Tibial artery (tissue), 4 donors: ENCODE data around the gene AEBP2.

ENCODE experiments used
- DNase-seq, 2 donors: peaks; one replicate each; pipeline ENCODE4 v3.0.0-alpha.2; 2019
- H3K27ac ChIP-seq, 2 donors: fragments of 200-600 bp; sonication (generic) in 1 of 2; 1 replicate in 1 of 2; 2 replicates in 1 of 2; pipeline ENCODE4 v1.5.1; 2018 to 2019; ENCODE audit warnings: mild to moderate bottlenecking in 1 of 2
- H3K27me3 ChIP-seq, 2 donors: fragments of 200-600 bp; sonication (generic) in 1 of 2; one replicate each; pipeline versions ENCODE4 v1.5.1 to v1.6.0; 2016 to 2019
- H3K36me3 ChIP-seq, 3 donors: fragments of 200-600 bp; sonication (generic) in 2 of 3; one replicate each; pipeline ENCODE4 v1.5.1; 2016 to 2019; ENCODE audit warnings: mild to moderate bottlenecking in 2 of 3
- H3K4me1 ChIP-seq, 4 donors: fragments of 200-600 bp; sonication (generic) in 2 of 4; 1 replicate in 3 of 4; 2 replicates in 1 of 4; pipeline ENCODE4 v1.5.1; 2016 to 2019
- H3K4me3 ChIP-seq, 2 donors: fragments of 200-600 bp; sonication (generic) in 1 of 2; 1 replicate in 1 of 2; 2 replicates in 1 of 2; pipeline ENCODE4 v1.5.1; 2018 to 2019; ENCODE audit warnings: mild to moderate bottlenecking in 2 of 2
- H3K9me3 ChIP-seq, 3 donors: fragments of 200-600 bp; sonication (generic) in 1 of 3; one replicate each; pipeline ENCODE4 v1.5.1; 2016 to 2019
- intact Hi-C: fragments of 100-400 bp; cut with DNase I; formaldehyde crosslinking; loops from one replicate; pipeline ENCODE4 v1.15.0; 2023; ENCODE audit warnings: low total_unique reads
- TF ChIP-seq, protein P1 (sequence below), 2 experiments: fragments of 200-600 bp in 1 of 2; fragments of 450-650 bp in 1 of 2; IDR thresholded peaks; one replicate each; pipeline ENCODE4 v1.5.1; 2017 to 2019; ENCODE audit warnings: antibody characterized with exemption in 2 of 2, mild to moderate bottlenecking in 1 of 2, moderate library complexity in 1 of 2

Gene AEBP2

DNA sequence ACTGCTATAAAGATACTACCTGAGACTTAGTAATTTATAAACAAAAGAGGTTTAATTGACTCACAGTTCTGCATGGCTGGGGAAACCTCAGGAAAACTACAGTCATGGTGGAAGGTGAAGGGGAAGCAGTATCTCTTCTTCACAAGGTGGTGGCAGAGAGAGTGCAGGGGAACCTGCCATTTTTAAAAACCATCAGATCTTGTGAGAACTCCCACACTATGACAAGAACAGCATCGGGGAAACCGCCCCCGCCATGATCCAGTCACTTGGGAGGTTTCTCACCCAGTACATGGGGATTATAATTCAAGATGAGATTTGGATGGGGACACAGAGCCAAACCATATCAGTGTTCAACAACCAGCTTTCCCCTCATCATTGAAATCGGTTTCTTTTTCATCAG, 49.9 kb downstream of the AEBP2 start:
- TF ChIP-seq, protein P1, sequence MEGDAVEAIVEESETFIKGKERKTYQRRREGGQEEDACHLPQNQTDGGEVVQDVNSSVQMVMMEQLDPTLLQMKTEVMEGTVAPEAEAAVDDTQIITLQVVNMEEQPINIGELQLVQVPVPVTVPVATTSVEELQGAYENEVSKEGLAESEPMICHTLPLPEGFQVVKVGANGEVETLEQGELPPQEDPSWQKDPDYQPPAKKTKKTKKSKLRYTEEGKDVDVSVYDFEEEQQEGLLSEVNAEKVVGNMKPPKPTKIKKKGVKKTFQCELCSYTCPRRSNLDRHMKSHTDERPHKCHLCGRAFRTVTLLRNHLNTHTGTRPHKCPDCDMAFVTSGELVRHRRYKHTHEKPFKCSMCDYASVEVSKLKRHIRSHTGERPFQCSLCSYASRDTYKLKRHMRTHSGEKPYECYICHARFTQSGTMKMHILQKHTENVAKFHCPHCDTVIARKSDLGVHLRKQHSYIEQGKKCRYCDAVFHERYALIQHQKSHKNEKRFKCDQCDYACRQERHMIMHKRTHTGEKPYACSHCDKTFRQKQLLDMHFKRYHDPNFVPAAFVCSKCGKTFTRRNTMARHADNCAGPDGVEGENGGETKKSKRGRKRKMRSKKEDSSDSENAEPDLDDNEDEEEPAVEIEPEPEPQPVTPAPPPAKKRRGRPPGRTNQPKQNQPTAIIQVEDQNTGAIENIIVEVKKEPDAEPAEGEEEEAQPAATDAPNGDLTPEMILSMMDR (IDR thresholded peaks at IDR 0.05) = no peak
- Histone ChIP-seq H3K27ac (no peak overlapping the region), H3K36me3 (no peaks in the 10 kb centered on the region), H3K9me3 (no peaks in the 10 kb centered on the region), H3K4me3 (no peak overlapping the region), H3K27me3 (no peaks in the 10 kb centered on the region), H3K4me1 (peaks cover 0 to 73% (median 12%) of the 10 kb centered on the region in 4 donors)
- DNase-seq = no peak
- intact Hi-C loops = no loop called here

DNA sequence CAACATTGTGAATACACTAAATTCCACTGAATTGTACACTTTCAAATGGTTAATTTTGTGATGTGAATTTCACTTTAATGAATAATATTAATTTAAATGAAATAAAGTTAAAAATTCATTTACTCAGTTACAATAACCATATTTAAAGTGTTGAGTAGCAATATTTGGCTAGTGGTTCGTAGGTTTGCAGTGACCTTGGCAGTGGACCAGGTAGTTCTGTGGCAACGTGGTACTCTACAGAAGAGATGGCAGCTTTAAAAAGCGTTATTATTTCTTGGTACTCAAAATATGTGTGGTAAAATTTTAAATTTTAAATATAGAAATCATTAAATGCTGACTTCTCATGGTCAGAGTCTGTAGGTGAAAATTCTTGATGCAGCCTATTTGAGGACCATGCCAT, 51.6 kb downstream of the AEBP2 start:
- peaks cover 0 to 60% (median 12%) of the 10 kb centered on the region in 4 donors for H3K4me1 ChIP-seq
- intact Hi-C loops = no loop called here
- DNase-seq = no peak
- no peaks in the 10 kb centered on the region for H3K27me3 ChIP-seq
- peaks cover 4 to 10% (median 6%) of the 10 kb centered on the region in 3 donors for H3K36me3 ChIP-seq
- TF ChIP-seq, protein P1 (IDR thresholded peaks at IDR 0.05) = no peak
- H3K9me3 ChIP-seq = no peaks in the 10 kb centered on the region
- peak overlapping the region in 1 of 2 donors; percentile 1 for H3K27ac ChIP-seq
- no peak overlapping the region for H3K4me3 ChIP-seq

DNA sequence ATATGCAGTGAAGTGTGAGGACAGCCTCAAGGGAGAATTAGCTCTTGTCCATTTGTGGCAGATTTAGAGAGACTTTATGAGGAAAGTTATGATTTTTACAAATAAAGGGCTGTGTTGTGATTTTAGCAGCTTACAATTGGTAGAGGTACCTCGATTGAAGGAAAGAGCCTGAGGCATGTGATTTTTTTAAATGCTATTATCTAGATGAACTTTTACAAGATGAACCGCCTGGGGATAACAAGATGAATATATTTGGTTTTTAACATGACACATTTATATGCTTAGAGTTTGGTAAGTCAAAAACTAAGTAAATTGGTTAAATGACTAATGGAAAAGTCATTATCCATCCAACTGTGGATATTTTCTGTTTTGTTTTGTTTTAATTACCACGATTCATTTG, 52.6 kb downstream of the AEBP2 start:
- no peaks in the 10 kb centered on the region for H3K27me3 ChIP-seq
- TF ChIP-seq, protein P1 (IDR thresholded peaks at IDR 0.05) = no peak
- intact Hi-C loops = no loop called here
- no peak for DNase-seq
- H3K4me1 ChIP-seq = peaks cover 0 to 62% (median 10%) of the 10 kb centered on the region in 4 donors
- peaks cover 6 to 10% (median 6%) of the 10 kb centered on the region in 3 donors for H3K36me3 ChIP-seq
- no peaks in the 10 kb centered on the region for H3K9me3 ChIP-seq
- H3K4me3 ChIP-seq = no peak overlapping the region
- H3K27ac ChIP-seq = no peak overlapping the region

DNA sequence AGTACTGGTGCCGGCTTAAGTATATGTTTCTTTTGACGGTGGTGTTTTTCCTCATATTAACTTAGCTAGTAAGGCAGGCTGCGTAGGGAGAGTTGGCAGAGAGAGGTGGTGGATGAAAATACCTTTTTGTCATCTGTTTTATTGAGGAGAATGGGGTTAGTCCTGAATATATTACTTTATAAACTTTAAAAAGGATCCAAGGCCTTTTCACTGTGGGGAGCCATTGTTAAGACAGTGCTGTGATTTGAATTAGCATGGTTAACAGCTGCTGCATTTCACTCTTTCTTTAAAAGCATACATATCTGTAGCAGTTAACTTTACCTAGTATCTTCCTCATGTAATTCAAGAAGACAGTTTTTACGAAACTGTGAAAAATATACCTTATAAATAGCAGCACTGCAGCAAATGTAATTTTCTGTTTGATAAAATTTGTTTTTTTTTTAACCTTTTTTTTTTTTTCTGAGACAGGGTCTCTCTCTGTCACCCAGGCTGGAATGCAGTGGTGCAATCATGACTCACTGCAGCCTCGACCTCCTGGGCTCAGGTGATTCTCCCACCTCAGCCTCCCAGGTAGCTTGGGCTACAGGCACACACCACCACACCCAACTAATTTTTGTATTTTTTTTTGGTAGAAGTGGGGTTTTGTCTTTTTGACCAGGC, 57.1 kb downstream of the AEBP2 start:
- no peak for DNase-seq
- H3K4me3 ChIP-seq = no peak overlapping the region
- H3K9me3 ChIP-seq = no peaks in the 10 kb centered on the region
- peaks cover 0 to 40% (median 3%) of the 10 kb centered on the region in 4 donors for H3K4me1 ChIP-seq
- peaks cover 15 to 17% (median 17%) of the 10 kb centered on the region in 3 donors for H3K36me3 ChIP-seq
- no peaks in the 10 kb centered on the region for H3K27me3 ChIP-seq
- intact Hi-C loops = no loop called here
- H3K27ac ChIP-seq = no peak overlapping the region
- TF ChIP-seq, protein P1 (IDR thresholded peaks at IDR 0.05) = no peak

DNA sequence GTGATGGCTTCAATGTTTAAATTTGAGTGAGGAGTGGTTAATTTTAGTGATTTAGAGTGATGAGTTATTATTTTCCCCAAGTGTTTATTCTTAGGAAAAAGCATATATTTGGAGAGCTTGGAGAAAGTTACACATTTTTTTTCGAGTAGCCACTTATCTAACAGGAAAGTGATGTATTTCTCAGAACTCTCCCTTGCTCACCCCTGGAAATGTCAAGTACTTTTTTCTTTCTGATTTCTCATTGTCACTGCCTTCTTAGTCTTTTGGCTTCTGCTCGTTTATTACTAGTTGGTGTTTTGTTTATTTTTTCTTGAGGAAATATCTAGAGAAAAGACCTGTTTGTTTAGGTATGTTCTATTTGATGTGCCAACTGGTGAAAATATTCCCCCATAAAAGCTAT, 58.8 kb downstream of the AEBP2 start:
- Histone ChIP-seq H3K27me3 (no peaks in the 10 kb centered on the region), H3K36me3 (peaks cover 17 to 23% (median 21%) of the 10 kb centered on the region in 3 donors), H3K4me3 (no peak overlapping the region), H3K4me1 (peaks cover 0 to 24% (median 0%) of the 10 kb centered on the region in 4 donors), H3K27ac (peak overlapping the region in 1 of 2 donors; percentile 35), H3K9me3 (no peaks in the 10 kb centered on the region)
- intact Hi-C loops = no loop called here
- TF ChIP-seq, protein P1 (IDR thresholded peaks at IDR 0.05) = no peak
- DNase-seq = no peak
